A204.1 (cell line): ENCODE results near the gene ZNF462.

Source experiments
- FAIRE-seq: peaks from 2 replicates; lab custom pipeline; 2012; peaks lifted over from hg19 to GRCh38; lab: Jason Lieb, UNC

ZNF462 gene

DNA sequence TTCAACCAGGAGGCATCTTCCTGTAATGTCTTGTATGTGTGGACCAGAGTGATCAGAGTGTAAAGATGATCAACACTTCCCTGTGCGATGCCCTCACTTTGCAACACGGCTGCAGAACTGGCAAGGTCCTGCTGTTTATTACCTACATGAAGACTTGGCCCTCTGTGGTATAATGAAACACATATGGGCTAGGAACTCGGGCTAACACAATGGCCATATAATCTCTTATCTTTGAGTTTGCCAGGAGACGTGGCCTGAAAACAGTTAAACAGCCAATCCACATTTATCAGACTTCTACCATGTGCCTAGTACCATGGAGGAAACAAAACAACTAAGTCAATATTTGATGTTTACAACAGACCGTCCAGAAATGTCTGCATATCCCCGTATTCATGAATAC is 145.5 kb downstream of the ZNF462 start:
- no peak for FAIRE-seq

GRCh38 chr9:107016383-107016782 is 153.4 kb downstream of the ZNF462 start:
- FAIRE-seq: no peak

GRCh38 chr9:107018861-107019545 is 156.0 kb downstream of the ZNF462 start:
- no peak for FAIRE-seq

GRCh38 chr9:107020040-107020530 is 157.1 kb downstream of the ZNF462 start:
- no peak for FAIRE-seq

GRCh38 chr9:107024193-107024592 is 161.2 kb downstream of the ZNF462 start:
- no peak for FAIRE-seq

GRCh38 chr9:107025260-107026035 is 162.5 kb downstream of the ZNF462 start:
- no peak for FAIRE-seq

- FAIRE-seq: no peak
Observed at GRCh38 chr9:107029146-107029545, 166.2 kb downstream of the ZNF462 start.

DNA sequence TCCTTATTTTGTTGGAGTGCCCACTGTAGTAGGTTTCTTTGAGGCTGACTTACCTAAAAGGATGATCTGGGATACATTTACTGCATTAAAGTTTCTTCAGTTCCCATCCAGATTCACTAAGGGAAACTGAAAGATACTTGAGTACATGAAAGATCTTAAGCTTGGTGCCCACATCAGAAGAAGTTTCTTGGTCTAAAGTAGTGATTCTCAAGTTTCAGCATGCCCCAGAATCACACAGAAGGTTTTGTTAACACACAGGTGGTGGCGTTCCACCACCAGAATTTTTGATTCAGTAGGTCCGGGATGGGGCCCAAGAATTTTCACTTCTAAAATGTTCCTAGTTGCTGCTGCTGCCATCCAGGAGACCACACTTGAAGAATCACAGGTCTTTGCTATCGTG is 171.0 kb downstream of the ZNF462 start:
- FAIRE-seq: no peak

- FAIRE-seq: no peak
Observed at GRCh38 chr9:107034831-107035230, 171.9 kb downstream of the ZNF462 start.

- no peak for FAIRE-seq
Observed at GRCh38 chr9:107036367-107036766, 173.4 kb downstream of the ZNF462 start.

DNA sequence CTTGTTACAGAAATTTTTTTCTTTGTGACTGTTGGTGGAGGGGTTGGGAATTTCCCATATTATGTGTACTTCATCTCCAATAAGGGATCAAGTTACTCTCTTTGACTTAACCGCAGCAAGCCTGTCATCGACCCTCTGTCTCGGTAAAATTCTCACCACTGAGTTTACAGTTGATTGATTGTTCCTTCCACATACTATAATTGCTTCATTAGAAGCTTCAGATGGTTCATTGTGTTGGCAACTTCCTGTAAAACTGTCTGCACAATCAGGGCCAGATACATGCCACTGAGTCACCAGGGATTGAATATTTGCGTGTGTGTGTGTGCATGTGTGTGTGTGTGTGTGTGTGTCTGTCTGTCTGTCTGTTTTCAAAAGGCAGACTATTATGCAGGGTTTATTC is 176.6 kb downstream of the ZNF462 start:
- FAIRE-seq: no peak

- FAIRE-seq: no peak
Observed at GRCh38 chr9:107042606-107043005, 179.6 kb downstream of the ZNF462 start.

- FAIRE-seq: no peak
Observed at GRCh38 chr9:107043886-107044285, 180.9 kb downstream of the ZNF462 start.

GRCh38 chr9:107044872-107045271 is 181.9 kb downstream of the ZNF462 start:
- no peak for FAIRE-seq

DNA sequence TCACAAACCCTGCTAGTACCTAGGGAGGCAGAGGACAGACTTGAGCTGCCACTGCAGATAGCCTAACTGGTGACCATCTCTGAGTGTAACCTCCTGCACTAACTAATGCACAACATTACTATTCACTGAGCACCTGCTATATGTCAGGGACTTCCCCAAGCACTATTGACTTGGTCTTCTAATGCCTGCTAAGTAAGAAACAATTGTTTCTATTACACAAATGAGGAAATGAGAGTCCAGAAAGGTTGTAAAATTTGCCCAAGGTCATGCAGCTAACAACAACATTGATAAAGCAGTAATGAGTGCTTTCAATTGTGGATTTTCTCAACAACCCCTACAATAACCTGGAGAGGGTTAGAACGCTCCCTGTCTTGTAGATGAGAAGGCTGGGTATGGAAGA is 183.7 kb downstream of the ZNF462 start:
- FAIRE-seq: no peak

- no peak for FAIRE-seq
Observed at GRCh38 chr9:107049046-107049802, 186.3 kb downstream of the ZNF462 start.

- FAIRE-seq: no peak
Observed at GRCh38 chr9:107049803-107050184, 186.8 kb downstream of the ZNF462 start.

DNA sequence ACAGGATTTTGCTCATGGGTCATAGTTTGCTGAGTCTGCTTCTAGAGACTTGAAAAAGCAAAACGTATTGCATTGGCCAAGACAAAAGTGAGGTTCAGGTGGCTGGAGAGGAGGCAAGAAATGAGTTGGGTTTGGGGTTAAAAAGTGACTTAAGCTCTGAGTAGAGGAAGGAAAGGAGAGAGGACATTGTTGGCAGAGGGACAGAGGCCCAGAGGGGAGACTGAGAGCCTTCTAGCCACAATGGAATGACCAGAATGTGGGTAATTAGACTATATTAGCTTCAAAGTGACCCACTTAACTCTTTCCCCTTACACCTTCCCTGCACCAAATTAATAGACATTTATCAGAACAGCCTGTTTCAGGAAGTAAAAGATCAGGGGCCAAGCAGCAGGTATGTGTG is 188.4 kb downstream of the ZNF462 start:
- no peak for FAIRE-seq

GRCh38 chr9:107054146-107054545 is 191.2 kb downstream of the ZNF462 start:
- FAIRE-seq: no peak

DNA sequence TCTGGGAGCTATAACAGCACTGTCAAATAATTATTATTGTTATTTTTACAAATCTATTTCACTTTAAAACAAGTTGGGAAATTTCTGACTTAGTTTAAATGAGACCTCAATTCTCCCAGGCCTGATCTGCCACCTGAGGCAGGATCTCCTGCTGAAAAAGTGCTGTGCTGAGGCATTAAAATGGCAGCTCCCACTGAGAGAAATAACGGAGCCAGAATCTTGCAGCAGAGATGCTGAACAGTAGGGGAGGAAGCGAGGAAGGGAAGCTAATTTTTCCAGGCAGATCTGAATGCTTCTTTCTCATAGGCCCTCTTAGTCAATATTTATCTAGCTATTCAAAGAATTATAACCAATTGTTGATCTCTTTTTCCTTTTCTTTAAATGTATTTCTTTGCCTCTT is 196.3 kb downstream of the ZNF462 start:
- no peak for FAIRE-seq

DNA sequence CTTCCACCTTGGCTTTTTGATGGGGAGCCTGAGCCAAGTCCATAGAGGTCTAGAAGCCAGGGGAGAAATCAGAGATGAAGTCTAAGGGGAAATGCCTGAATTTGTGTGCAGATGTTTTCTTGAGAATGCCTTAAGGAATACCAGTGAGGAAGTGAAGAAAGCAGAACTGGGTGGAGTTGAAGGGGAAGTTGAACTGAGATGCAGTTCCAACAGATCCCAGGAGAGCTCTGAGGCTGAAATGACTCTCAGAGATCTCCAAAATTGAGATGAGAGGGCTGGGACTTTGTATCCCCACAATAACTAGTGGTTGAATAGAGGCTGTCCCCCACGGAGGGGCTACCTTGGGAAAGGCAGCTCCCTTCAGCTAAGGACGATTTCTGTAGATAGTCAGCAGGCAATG is 197.1 kb downstream of the ZNF462 start:
- no peak for FAIRE-seq
